H9 (cell line): ENCODE measurements around the gene TMEM63A. TPM values are rescaled to one million over a fixed set of nuclear protein-coding genes. Genes with fewer than 3 reads are reported as not detected.

Source experiments
- DNase-seq: peaks from one replicate; pipeline ENCODE4 v3.0.0-alpha.2; 2017
- H2AFZ ChIP-seq: one replicate; pipeline ENCODE4 v1.6.1; 2013; ENCODE audit warnings: mild to moderate bottlenecking, low read length, control low read depth, moderate library complexity
- H2AK5ac ChIP-seq: 2 replicates; pipeline ENCODE4 v1.6.1; 2013; ENCODE audit warnings: low read length, control low read depth, mixed read lengths; ENCODE audit not compliant: insufficient read length
- H2BK120ac ChIP-seq: one replicate; pipeline ENCODE4 v1.6.1; 2013; ENCODE audit warnings: low read depth, mild to moderate bottlenecking, low read length, control low read depth, inconsistent platforms; ENCODE audit not compliant: poor library complexity, severe bottlenecking
- H2BK12ac ChIP-seq: 2 replicates; pipeline ENCODE4 v1.6.1; 2013; ENCODE audit warnings: low read length, control low read depth, mixed read lengths, low read depth; ENCODE audit not compliant: insufficient read length
- H2BK15ac ChIP-seq: 2 replicates; pipeline ENCODE4 v1.6.1; 2013; ENCODE audit warnings: low read depth, low read length, control low read depth
- H2BK20ac ChIP-seq: one replicate; pipeline ENCODE4 v1.6.1; 2013; ENCODE audit warnings: low read depth, mild to moderate bottlenecking, low read length, control low read depth, inconsistent platforms; ENCODE audit not compliant: poor library complexity, severe bottlenecking
- H2BK5ac ChIP-seq: 2 replicates; pipeline ENCODE4 v1.6.1; 2013; ENCODE audit warnings: low read length, control low read depth, mixed read lengths; ENCODE audit not compliant: insufficient read length
- H3K14ac ChIP-seq: 2 replicates; pipeline ENCODE4 v1.6.1; 2013; ENCODE audit warnings: low read length, control low read depth; ENCODE audit not compliant: insufficient read depth
- H3K18ac ChIP-seq: 2 replicates; pipeline ENCODE4 v1.6.1; 2013; ENCODE audit warnings: low read depth, mild to moderate bottlenecking, mixed read lengths, low read length, control low read depth; ENCODE audit not compliant: insufficient read length
- H3K23ac ChIP-seq: 2 replicates; pipeline ENCODE4 v1.6.1; 2013; ENCODE audit warnings: low read length, control low read depth, mixed read lengths, low read depth; ENCODE audit not compliant: insufficient read length
- H3K23me2 ChIP-seq: 2 replicates; pipeline ENCODE4 v1.6.1; 2013; ENCODE audit warnings: low read depth, mild to moderate bottlenecking, mixed read lengths, low read length, control low read depth; ENCODE audit not compliant: insufficient read length, poor library complexity, severe bottlenecking
- H3K27ac ChIP-seq: 2 replicates; pipeline ENCODE4 v1.5.1; 2013; ENCODE audit warnings: low read length, control low read depth, mixed read lengths, low read depth; ENCODE audit not compliant: insufficient read length
- H3K27me3 ChIP-seq: 2 replicates; pipeline ENCODE4 v1.6.1; 2013; ENCODE audit warnings: low read length, control low read depth, inconsistent platforms; ENCODE audit not compliant: insufficient read depth
- H3K4ac ChIP-seq: 2 replicates; pipeline ENCODE4 v1.6.1; 2013; ENCODE audit warnings: low read depth, mild to moderate bottlenecking, control low read depth, inconsistent platforms, low read length, moderate library complexity
- H3K4me1 ChIP-seq: 2 replicates; pipeline ENCODE4 v1.6.1; 2013; ENCODE audit warnings: low read length, control low read depth, inconsistent platforms; ENCODE audit not compliant: insufficient read depth
- H3K4me2 ChIP-seq: 2 replicates; pipeline ENCODE4 v1.6.1; 2013; ENCODE audit warnings: low read length, control low read depth, mixed read lengths; ENCODE audit not compliant: insufficient read length, insufficient read depth
- H3K56ac ChIP-seq: 2 replicates; pipeline ENCODE4 v1.6.1; 2013; ENCODE audit warnings: low read depth, mild to moderate bottlenecking, mixed read lengths, low read length, control low read depth; ENCODE audit not compliant: insufficient read length
- H3K79me1 ChIP-seq: 2 replicates; pipeline ENCODE4 v1.6.1; 2013; ENCODE audit warnings: low read depth, mild to moderate bottlenecking, moderate library complexity, low read length, control low read depth, inconsistent platforms; ENCODE audit not compliant: insufficient read depth, poor library complexity, severe bottlenecking
- H3K79me2 ChIP-seq: 2 replicates; pipeline ENCODE4 v1.6.1; 2013; ENCODE audit warnings: low read length, control low read depth, inconsistent platforms; ENCODE audit not compliant: insufficient read depth
- H3K9ac ChIP-seq: 2 replicates; pipeline ENCODE4 v1.6.1; 2013; ENCODE audit warnings: low read length, control low read depth, mixed read lengths; ENCODE audit not compliant: insufficient read length; ENCODE audit errors: extremely low read depth
- H3K9me3 ChIP-seq: one replicate; pipeline ENCODE4 v1.6.1; 2013; ENCODE audit warnings: low read depth, low read length, inconsistent platforms; ENCODE audit not compliant: control insufficient read depth
- H3T11ph ChIP-seq: one replicate; pipeline ENCODE4 v1.6.1; 2013; ENCODE audit warnings: mild to moderate bottlenecking, low read length, control low read depth, inconsistent platforms
- H4K20me1 ChIP-seq: one replicate; pipeline ENCODE4 v1.6.1; 2013; ENCODE audit not compliant: control insufficient read depth, insufficient read length, insufficient read depth
- H4K5ac ChIP-seq: 2 replicates; pipeline ENCODE4 v1.6.1; 2013; ENCODE audit warnings: low read depth, mild to moderate bottlenecking, mixed read lengths, low read length, control low read depth; ENCODE audit not compliant: insufficient read length
- H4K8ac ChIP-seq: replicated peaks from 2 replicates; pipeline ENCODE4 v1.6.1; 2013; ENCODE audit warnings: low read length, control low read depth, mixed read lengths, low read depth; ENCODE audit not compliant: insufficient read length
- H4K91ac ChIP-seq: 2 replicates; pipeline ENCODE4 v1.6.1; 2013; ENCODE audit warnings: low read depth, mild to moderate bottlenecking, moderate library complexity, mixed read lengths, low read length, control low read depth; ENCODE audit not compliant: insufficient read length
- H3K27ac Mint-ChIP-seq, 3 experiments: 2 replicates in 2 of 3; 3 replicates in 1 of 3; pipeline ENCODE4 v1.8.0; 2020 to 2021; ENCODE audit warnings: mixed read lengths in 3 of 3, mild to moderate bottlenecking in 1 of 3, moderate library complexity in 1 of 3
- H3K27me3 Mint-ChIP-seq: 2 replicates; pipeline ENCODE4 v1.8.0; 2021; ENCODE audit warnings: low read depth, mild to moderate bottlenecking, moderate library complexity, mixed read lengths
- H3K36me3 Mint-ChIP-seq, 3 experiments: 2 replicates in 2 of 3; 3 replicates in 1 of 3; pipeline ENCODE4 v1.8.0; 2020 to 2021; ENCODE audit warnings: low read depth in 3 of 3, mixed read lengths in 3 of 3; ENCODE audit not compliant: insufficient read depth in 1 of 3
- H3K4me1 Mint-ChIP-seq, 2 experiments: 2 replicates each; pipeline ENCODE4 v1.8.0; 2020; ENCODE audit warnings: mixed read lengths in 2 of 2
- H3K4me3 Mint-ChIP-seq, 2 experiments: 2 replicates in 1 of 2; 3 replicates in 1 of 2; pipeline ENCODE4 v1.8.0; 2020 to 2021; ENCODE audit warnings: mild to moderate bottlenecking in 2 of 2, mixed read lengths in 2 of 2, moderate library complexity in 1 of 2
- H3K9me3 Mint-ChIP-seq, 2 experiments: 2 replicates in 1 of 2; 3 replicates in 1 of 2; pipeline ENCODE4 v1.8.0; 2020; ENCODE audit warnings: mild to moderate bottlenecking in 2 of 2, mixed read lengths in 2 of 2, moderate library complexity in 1 of 2
- CTCF ChIP-seq: fragments of 200-600 bp; sonication (generic); conservative IDR thresholded peaks from 3 replicates; pipeline ENCODE4 v1.8.0; 2021; ENCODE audit warnings: antibody characterized with exemption, mild to moderate bottlenecking
- WGBS: extraction: QIAGEN DNeasy Blood & Tissue Kit; methylation state at CpG from one replicate; pipeline ENCODE4 v1.1.7; 2013; ENCODE audit warnings: missing lambda C conversion rate, low lambda C conversion rate, mixed read lengths; ENCODE audit not compliant: insufficient read length; ENCODE audit errors: extremely low coverage; 5-methylcytosine and 5-hydroxymethylcytosine counted together
- total RNA-seq: library from RNA; stranded (reverse); gene quantifications from 2 replicates; pipeline ENCODE4 v1.2.1, GENCODE V29; 2021

TMEM63A gene
- total RNA-seq, 1 experiment from 2014 or later = 75.7 TPM

DNA sequence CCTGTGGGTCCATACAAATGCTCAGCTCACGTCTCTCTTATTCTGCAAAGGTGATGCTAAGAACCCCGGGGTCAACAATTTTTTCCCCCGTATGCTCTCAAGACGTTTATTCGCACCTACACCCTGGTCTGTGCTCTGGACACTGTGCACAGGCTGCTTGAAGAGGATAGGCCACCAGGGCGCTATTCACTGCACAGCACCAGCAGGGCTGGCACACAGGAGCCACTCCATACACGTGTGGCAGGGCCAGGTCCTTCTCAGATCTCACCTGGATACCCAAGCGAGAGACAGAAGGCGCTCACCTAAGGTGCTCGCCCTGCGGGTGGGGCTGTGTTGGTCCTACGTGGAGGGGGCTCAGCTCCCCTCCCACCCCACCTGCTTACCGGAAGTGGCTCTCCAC lies 16.7 kb downstream of the TMEM63A start:
- Histone ChIP-seq H3K4ac (no peak overlapping the region), H3K23me2 (no peaks in the 10 kb centered on the region), H2BK5ac (no peak overlapping the region), H3K27ac (no peak overlapping the region), H3K4me1 (no peaks in the 10 kb centered on the region), H2BK15ac (no peak overlapping the region), H2AFZ (no peak overlapping the region), H2BK20ac (no peak overlapping the region), H4K5ac (no peak overlapping the region), H4K91ac (no peak overlapping the region), H2AK5ac (no peak overlapping the region), H3K27me3 (no peaks in the 10 kb centered on the region), H3K4me2 (no peak overlapping the region), H4K20me1 (no peaks in the 10 kb centered on the region), H3K9ac (no peak overlapping the region), H2BK120ac (no peak overlapping the region), H3K23ac (no peak overlapping the region), H3K9me3 (no peaks in the 10 kb centered on the region), H2BK12ac (no peak overlapping the region), H3K56ac (no peak overlapping the region), H3K14ac (no peak overlapping the region), H3K18ac (no peak overlapping the region), H3T11ph (no peak overlapping the region), H4K8ac (no peak overlapping the region), H3K79me2 (no peaks in the 10 kb centered on the region), H3K79me1 (no peaks in the 10 kb centered on the region)
- TF ChIP-seq CTCF = no peak
- Mint-ChIP-seq H3K27me3 (no peaks in the 10 kb centered on the region), H3K27ac (no peak overlapping the region), H3K4me1 (no peaks in the 10 kb centered on the region), H3K9me3 (no peaks in the 10 kb centered on the region), H3K4me3 (no peak overlapping the region), H3K36me3 (peaks cover 48 to 91% (median 56%) of the 10 kb centered on the region in 3 experiments; a peak in 6 of 7 replicates)
- WGBS = no CpG with 5 or more reads among the region's 13 CpGs
- DNase-seq = no peak
